ENCODE results near the gene VEPH1. TPM values are rescaled to one million over a fixed set of nuclear protein-coding genes. Genes with fewer than 3 reads are reported as not detected.

VEPH1 gene
- total RNA-seq, 1 experiment from 2014 or later, result 7.7 TPM

- no peaks in the 10 kb centered on the region for H3K79me1 ChIP-seq (ENCODE audit: insufficient read depth, low read depth, low read length, poor library complexity, severe bottlenecking)
- H2BK120ac ChIP-seq (ENCODE audit: low read depth, low read length, poor library complexity, severe bottlenecking), result no peak overlapping the region
- no peak overlapping the region for H4K91ac ChIP-seq (ENCODE audit: insufficient read length, low read depth, low read length)
- H3K27ac Mint-ChIP-seq, result no peak overlapping the region
- no peak overlapping the region for H4K5ac ChIP-seq (ENCODE audit: insufficient read length, low read depth, low read length)
- H3K4me1 ChIP-seq (ENCODE audit: insufficient read depth, low read length), result no peaks in the 10 kb centered on the region
- no peaks in the 10 kb centered on the region for H3K23me2 ChIP-seq (ENCODE audit: insufficient read length, low read depth, low read length, poor library complexity, severe bottlenecking)
- H3K4ac ChIP-seq (ENCODE audit: low read depth, low read length), result no peak overlapping the region
- no peak overlapping the region for H3K23ac ChIP-seq (ENCODE audit: insufficient read length, low read depth, low read length)
- DNase-seq, result peak; percentile 82
- H2BK12ac ChIP-seq (ENCODE audit: insufficient read length, low read depth, low read length), result no peak overlapping the region
- H2BK15ac ChIP-seq (ENCODE audit: low read depth, low read length), result no peak overlapping the region
- H2AK5ac ChIP-seq (ENCODE audit: insufficient read length, low read length), result no peak overlapping the region
- H2BK20ac ChIP-seq (ENCODE audit: low read depth, low read length, poor library complexity, severe bottlenecking), result no peak overlapping the region
- H4K8ac ChIP-seq (replicated peaks; ENCODE audit: insufficient read length, low read depth, low read length), result no peak overlapping the region
- H3K79me2 ChIP-seq (ENCODE audit: insufficient read depth, low read length), result no peaks in the 10 kb centered on the region
- H3K27me3 Mint-ChIP-seq (ENCODE audit: low read depth), result no peaks in the 10 kb centered on the region
- no peaks in the 10 kb centered on the region for H3K9me3 Mint-ChIP-seq
- no peaks in the 10 kb centered on the region for H4K20me1 ChIP-seq (ENCODE audit: control insufficient read depth, insufficient read depth, insufficient read length)
- no peaks in the 10 kb centered on the region for H3K36me3 Mint-ChIP-seq (ENCODE audit: insufficient read depth in 1 of 3, low read depth in 3 of 3)
- peaks cover 0 to 6% of the 10 kb centered on the region in 2 experiments; a peak in 2 of 4 replicates for H3K4me1 Mint-ChIP-seq
- no peak overlapping the region for H3K4me2 ChIP-seq (ENCODE audit: insufficient read depth, insufficient read length, low read length)
- H3K14ac ChIP-seq (ENCODE audit: insufficient read depth, low read length), result no peak overlapping the region
- no peak overlapping the region for H3T11ph ChIP-seq (ENCODE audit: low read length)
- no peak overlapping the region for H3K27ac ChIP-seq (ENCODE audit: insufficient read length, low read depth, low read length)
- no peaks in the 10 kb centered on the region for H3K27me3 ChIP-seq (ENCODE audit: insufficient read depth, low read length)
- no peak overlapping the region for H2BK5ac ChIP-seq (ENCODE audit: insufficient read length, low read length)
- no peaks in the 10 kb centered on the region for H3K9me3 ChIP-seq (ENCODE audit: control insufficient read depth, low read depth, low read length)
- no peak overlapping the region for H3K56ac ChIP-seq (ENCODE audit: insufficient read length, low read depth, low read length)
- WGBS (ENCODE audit: extremely low coverage, insufficient read length, low lambda C conversion rate), result no CpG with 5 or more reads among the region's 5 CpGs
- no peak overlapping the region for H3K4me3 Mint-ChIP-seq
- no peak overlapping the region for H3K9ac ChIP-seq (ENCODE audit: extremely low read depth, insufficient read length, low read length)
- no peak overlapping the region for H3K18ac ChIP-seq (ENCODE audit: insufficient read length, low read depth, low read length)
- H2AFZ ChIP-seq (ENCODE audit: low read length), result no peak overlapping the region
- TF ChIP-seq CTCF (conservative IDR thresholded peaks at IDR 0.05), result peak; percentile 91
Observed at GRCh38 chr3:157239082-157239704, 264.0 kb downstream of the VEPH1 start.
